ENCODE results near the gene TIGAR.

- TF ChIP-seq, protein P1, sequence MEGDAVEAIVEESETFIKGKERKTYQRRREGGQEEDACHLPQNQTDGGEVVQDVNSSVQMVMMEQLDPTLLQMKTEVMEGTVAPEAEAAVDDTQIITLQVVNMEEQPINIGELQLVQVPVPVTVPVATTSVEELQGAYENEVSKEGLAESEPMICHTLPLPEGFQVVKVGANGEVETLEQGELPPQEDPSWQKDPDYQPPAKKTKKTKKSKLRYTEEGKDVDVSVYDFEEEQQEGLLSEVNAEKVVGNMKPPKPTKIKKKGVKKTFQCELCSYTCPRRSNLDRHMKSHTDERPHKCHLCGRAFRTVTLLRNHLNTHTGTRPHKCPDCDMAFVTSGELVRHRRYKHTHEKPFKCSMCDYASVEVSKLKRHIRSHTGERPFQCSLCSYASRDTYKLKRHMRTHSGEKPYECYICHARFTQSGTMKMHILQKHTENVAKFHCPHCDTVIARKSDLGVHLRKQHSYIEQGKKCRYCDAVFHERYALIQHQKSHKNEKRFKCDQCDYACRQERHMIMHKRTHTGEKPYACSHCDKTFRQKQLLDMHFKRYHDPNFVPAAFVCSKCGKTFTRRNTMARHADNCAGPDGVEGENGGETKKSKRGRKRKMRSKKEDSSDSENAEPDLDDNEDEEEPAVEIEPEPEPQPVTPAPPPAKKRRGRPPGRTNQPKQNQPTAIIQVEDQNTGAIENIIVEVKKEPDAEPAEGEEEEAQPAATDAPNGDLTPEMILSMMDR (IDR thresholded peaks at IDR 0.05; ENCODE audit: low read depth, low read length), result no peak
- TF ChIP-seq EZH2phosphoT487 (IDR thresholded peaks at IDR 0.05; ENCODE audit: low read depth), result no peak
These were observed 72.2 kb downstream of the TIGAR start for GRCh38 chr12:4393211-4393610.

All from OCI-LY3 (cell line).